HFF-Myc (cell line): Measurements from ENCODE around the gene PRKCE.

Source experiments
- DNase-seq: peaks from one replicate; pipeline ENCODE4 v3.0.0-alpha.2; 2011; ENCODE audit warnings: low read depth; ENCODE audit errors: extremely low read depth
- H3K4me3 ChIP-seq: replicated peaks from 2 replicates; pipeline ENCODE4 v1.5.1; 2011; ENCODE audit warnings: low read depth, mild to moderate bottlenecking, control low read depth, low read length
- CTCF ChIP-seq: IDR thresholded peaks from 2 replicates; pipeline ENCODE4 v1.5.1; 2012; ENCODE audit warnings: mild to moderate bottlenecking, low read depth, low read length, control low read depth; ENCODE audit errors: missing control alignments

PRKCE gene

DNA sequence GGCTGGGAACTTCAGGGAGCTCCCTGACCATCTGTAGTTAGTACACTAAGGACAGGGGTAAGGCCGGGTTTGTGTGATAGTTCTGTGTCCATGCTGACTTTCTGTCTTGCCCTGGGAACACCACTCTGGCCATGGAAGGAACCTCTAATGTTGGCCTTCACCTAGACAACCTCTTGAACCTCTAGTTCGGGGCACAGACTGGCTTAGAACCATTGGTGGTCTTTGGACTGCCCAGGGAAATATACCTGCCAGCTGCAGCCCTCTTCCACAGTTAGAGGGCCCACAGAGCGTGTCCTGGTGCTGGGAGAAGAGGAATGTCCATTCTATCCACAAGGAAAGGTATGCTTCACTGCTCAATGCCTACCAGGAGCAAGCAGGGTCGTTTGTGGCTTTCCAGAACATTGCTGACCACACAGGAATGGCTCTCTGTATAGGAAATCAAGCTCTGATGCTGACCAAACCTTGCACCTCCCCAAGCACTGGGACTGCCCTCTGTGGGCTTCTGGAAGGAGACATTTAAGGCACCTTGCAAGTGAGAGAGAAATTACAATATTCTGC, 326.9 kb downstream of the PRKCE start:
- no peak for DNase-seq
- no peak for TF ChIP-seq CTCF
- H3K4me3 ChIP-seq: no peak overlapping the region

DNA sequence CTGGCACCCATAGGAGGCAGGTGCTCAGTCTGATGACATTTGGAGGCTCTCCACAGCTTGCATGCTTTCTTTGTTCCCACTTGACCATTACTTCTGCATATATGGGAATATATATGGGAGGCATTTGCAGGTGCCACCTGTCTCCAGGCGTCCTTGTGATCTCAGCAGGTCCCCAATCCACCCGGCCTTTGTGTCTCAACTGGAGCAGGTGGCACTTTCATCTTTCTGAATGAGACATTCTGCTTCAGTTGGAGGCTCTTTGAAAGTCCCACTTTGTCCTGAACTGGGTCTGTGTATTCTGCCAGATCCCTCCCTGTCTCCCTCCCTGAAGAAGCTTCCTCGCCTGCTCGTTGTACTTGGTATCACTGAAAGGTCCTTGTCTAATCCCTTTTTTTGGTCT, 327.6 kb downstream of the PRKCE start:
- no peak overlapping the region for H3K4me3 ChIP-seq
- no peak for DNase-seq
- TF ChIP-seq CTCF: no peak

DNA sequence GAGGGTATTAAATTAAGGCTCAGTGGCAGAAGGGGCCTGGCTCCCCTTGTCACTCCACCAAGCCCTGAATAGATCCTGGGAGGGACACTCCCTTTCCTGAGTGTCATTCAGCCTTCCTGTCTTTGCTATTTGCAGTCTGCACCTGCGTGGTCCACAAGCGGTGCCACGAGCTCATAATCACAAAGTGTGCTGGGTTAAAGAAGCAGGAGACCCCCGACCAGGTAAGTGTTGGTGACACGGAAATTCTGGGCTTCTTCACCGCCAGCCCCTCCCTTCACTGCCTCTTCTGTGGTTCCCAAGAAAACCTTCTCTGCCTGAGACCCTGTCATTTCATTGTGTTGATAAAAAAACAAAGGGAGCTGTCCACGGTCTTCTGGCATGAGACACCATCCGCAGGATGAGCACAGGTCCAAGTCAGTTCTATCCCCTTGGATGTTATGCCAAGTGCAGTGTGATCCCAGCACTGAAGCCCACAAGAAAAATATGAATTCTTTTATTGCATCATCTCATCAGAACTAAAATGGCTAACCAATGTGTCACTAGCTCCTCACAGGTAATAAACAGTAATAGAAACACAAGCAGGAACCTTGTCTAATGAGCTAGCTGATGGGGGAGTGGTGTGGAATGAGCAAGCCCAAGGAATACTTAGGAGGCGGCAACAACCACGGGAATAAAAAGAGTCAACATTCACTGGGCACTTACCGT, 328.8 kb downstream of the PRKCE start:
- DNase-seq: no peak
- no peak for TF ChIP-seq CTCF

GRCh38 chr2:45981384-45981930, 330.0 kb downstream of the PRKCE start:
- no peak for DNase-seq
- no peak for TF ChIP-seq CTCF

More for the DNA sequence above, 328.8 kb downstream of the PRKCE start:
- no peak overlapping the region for H3K4me3 ChIP-seq

DNA sequence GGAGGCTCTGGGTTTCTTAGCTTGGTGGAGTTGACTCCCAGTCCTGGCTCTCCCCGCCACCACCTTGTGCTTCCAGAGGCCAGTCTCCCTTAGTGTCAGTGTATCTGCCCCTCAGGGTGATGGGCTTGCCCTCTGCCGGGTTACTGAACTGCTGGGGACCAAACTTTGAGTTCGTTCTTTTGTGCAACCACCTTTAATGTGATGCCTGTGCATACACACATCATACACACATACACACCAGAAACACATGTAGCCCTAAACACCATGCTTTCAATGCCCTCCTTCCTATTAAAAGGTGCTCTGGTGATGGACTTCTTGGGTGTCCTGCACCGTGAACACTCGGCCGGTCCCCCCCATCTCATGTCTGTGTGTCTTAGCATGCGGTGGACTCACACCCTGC, 330.6 kb downstream of the PRKCE start:
- no peak for TF ChIP-seq CTCF
- no peak overlapping the region for H3K4me3 ChIP-seq
- no peak for DNase-seq

More at GRCh38 chr2:45981384-45981930, 330.0 kb downstream of the PRKCE start:
- no peak overlapping the region for H3K4me3 ChIP-seq

GRCh38 chr2:45983213-45983612, 331.7 kb downstream of the PRKCE start:
- TF ChIP-seq CTCF: no peak
- no peak for DNase-seq
- H3K4me3 ChIP-seq: no peak overlapping the region

GRCh38 chr2:45984366-45984765, 332.9 kb downstream of the PRKCE start:
- no peak for TF ChIP-seq CTCF
- DNase-seq: no peak
- H3K4me3 ChIP-seq: no peak overlapping the region
